HEK293T (cell line): ENCODE data around the gene AHCTF1.

Experiments
- ARNT ChIP-seq: fragments of 450-650 bp; IDR thresholded peaks from 2 replicates; pipeline ENCODE4 v1.6.1; 2017; ENCODE audit warnings: mild to moderate bottlenecking
- BHLHE40 ChIP-seq: fragments of 450-650 bp; IDR thresholded peaks from 2 replicates; pipeline ENCODE4 v1.6.1; 2016; ENCODE audit warnings: mild to moderate bottlenecking, moderate library complexity, borderline replicate concordance
- ELF4 ChIP-seq: fragments of 450-650 bp; IDR thresholded peaks from 2 replicates; pipeline ENCODE4 v1.6.1; 2017; ENCODE audit warnings: antibody characterized with exemption
- HDGF ChIP-seq: fragments of 450-650 bp; IDR thresholded peaks from 2 replicates; pipeline ENCODE4 v1.6.1; 2017; ENCODE audit warnings: antibody characterized with exemption, borderline replicate concordance
- PKNOX1 ChIP-seq: fragments of 450-650 bp; IDR thresholded peaks from 2 replicates; pipeline ENCODE4 v1.6.1; 2016
- TARDBP ChIP-seq: fragments of 450-650 bp; IDR thresholded peaks from 2 replicates; pipeline ENCODE4 v1.6.1; 2016
- ZNF384 ChIP-seq: fragments of 450-650 bp; IDR thresholded peaks from 2 replicates; pipeline ENCODE4 v1.6.1; 2016

- TF ChIP-seq HDGF (no peak), BHLHE40 (no peak), ZNF384 (no peak), PKNOX1 (no peak), TARDBP (no peak), ELF4 (no peak), ARNT (no peak)
Observed at GRCh38 chr1:246954126-246954525, 22.4 kb upstream of the AHCTF1 start.
